Measurements from ENCODE around the gene ATP1B3.

The ATP1B3 gene

GRCh38 chr3:141862279-141862816, 14.1 kb upstream of the ATP1B3 start:
- H3K79me1 ChIP-seq (ENCODE audit: low read length), result no peaks in the 10 kb centered on the region
- H3K4ac ChIP-seq (ENCODE audit: low read depth, low read length), result no peak overlapping the region
- no peak overlapping the region for H4K8ac ChIP-seq (ENCODE audit: low read depth, low read length)
- no peak overlapping the region for H3K18ac ChIP-seq (ENCODE audit: low read length)
- H2BK5ac ChIP-seq (ENCODE audit: low read length), result no peak overlapping the region
- WGBS (ENCODE audit: extremely low coverage, insufficient coverage, low lambda C conversion rate), result no CpG with 5 or more reads among the region's 3 CpGs
- H3K23ac ChIP-seq (ENCODE audit: low read length), result no peak overlapping the region
- H3K4me3 ChIP-seq (ENCODE audit: low read length), result no peak overlapping the region
- no peak overlapping the region for H2AK5ac ChIP-seq (ENCODE audit: low read length)
- no peak overlapping the region for H3K9ac ChIP-seq (ENCODE audit: low read length)
- peaks cover 4% of the 10 kb centered on the region for H3K4me1 ChIP-seq (ENCODE audit: control insufficient read depth, low read depth, low read length)
- no peak overlapping the region for H3K56ac ChIP-seq (ENCODE audit: low read length)
- no peaks in the 10 kb centered on the region for H3K79me2 ChIP-seq (ENCODE audit: control insufficient read depth, insufficient read depth, low read length)
- H3K27me3 ChIP-seq (ENCODE audit: insufficient read depth, low read length, poor library complexity), result no peaks in the 10 kb centered on the region
- H3K4me2 ChIP-seq (ENCODE audit: low read length), result no peak overlapping the region
- H3K27ac ChIP-seq (ENCODE audit: low read depth, low read length), result no peak overlapping the region
- no peaks in the 10 kb centered on the region for H3K36me3 ChIP-seq (ENCODE audit: control insufficient read depth, insufficient read depth, low read length)
- DNase-seq, result no peak
- H2BK15ac ChIP-seq (replicated peaks; ENCODE audit: low read depth), result no peak overlapping the region
- no peak overlapping the region for H4K5ac ChIP-seq (ENCODE audit: low read length)
- H2BK120ac ChIP-seq (ENCODE audit: low read depth, low read length), result no peak overlapping the region

- DNase-seq, result no peak
- no peak overlapping the region for H2BK120ac ChIP-seq (ENCODE audit: low read depth, low read length)
- H3K27ac ChIP-seq (ENCODE audit: low read depth, low read length), result no peak overlapping the region
- WGBS (ENCODE audit: extremely low coverage, insufficient coverage, low lambda C conversion rate), result no CpG with 5 or more reads among the region's 1 CpG
- no peaks in the 10 kb centered on the region for H3K36me3 ChIP-seq (ENCODE audit: control insufficient read depth, insufficient read depth, low read length)
- no peaks in the 10 kb centered on the region for H3K27me3 ChIP-seq (ENCODE audit: insufficient read depth, low read length, poor library complexity)
- no peaks in the 10 kb centered on the region for H3K79me1 ChIP-seq (ENCODE audit: low read length)
- no peak overlapping the region for H3K9ac ChIP-seq (ENCODE audit: low read length)
- H2BK5ac ChIP-seq (ENCODE audit: low read length), result no peak overlapping the region
- H4K5ac ChIP-seq (ENCODE audit: low read length), result no peak overlapping the region
- peaks cover 4% of the 10 kb centered on the region for H3K4me1 ChIP-seq (ENCODE audit: control insufficient read depth, low read depth, low read length)
- H3K4me3 ChIP-seq (ENCODE audit: low read length), result no peak overlapping the region
- H3K18ac ChIP-seq (ENCODE audit: low read length), result no peak overlapping the region
- H3K79me2 ChIP-seq (ENCODE audit: control insufficient read depth, insufficient read depth, low read length), result no peaks in the 10 kb centered on the region
- no peak overlapping the region for H3K4ac ChIP-seq (ENCODE audit: low read depth, low read length)
- H4K8ac ChIP-seq (ENCODE audit: low read depth, low read length), result no peak overlapping the region
- no peak overlapping the region for H2BK15ac ChIP-seq (replicated peaks; ENCODE audit: low read depth)
- H2AK5ac ChIP-seq (ENCODE audit: low read length), result no peak overlapping the region
- no peak overlapping the region for H3K4me2 ChIP-seq (ENCODE audit: low read length)
- no peak overlapping the region for H3K56ac ChIP-seq (ENCODE audit: low read length)
- no peak overlapping the region for H3K23ac ChIP-seq (ENCODE audit: low read length)
These were observed 13.0 kb upstream of the ATP1B3 start for GRCh38 chr3:141863491-141863890.

GRCh38 chr3:141864281-141864970, 12.0 kb upstream of the ATP1B3 start:
- Histone ChIP-seq H3K18ac (ENCODE audit: low read length) (no peak overlapping the region), H4K8ac (ENCODE audit: low read depth, low read length) (no peak overlapping the region), H2BK120ac (ENCODE audit: low read depth, low read length) (no peak overlapping the region), H3K36me3 (ENCODE audit: control insufficient read depth, insufficient read depth, low read length) (no peaks in the 10 kb centered on the region), H3K27me3 (ENCODE audit: insufficient read depth, low read length, poor library complexity) (no peaks in the 10 kb centered on the region), H3K23ac (ENCODE audit: low read length) (no peak overlapping the region), H3K4ac (ENCODE audit: low read depth, low read length) (no peak overlapping the region), H2AK5ac (ENCODE audit: low read length) (no peak overlapping the region), H3K4me1 (ENCODE audit: control insufficient read depth, low read depth, low read length) (peaks cover 4% of the 10 kb centered on the region), H3K4me3 (ENCODE audit: low read length) (no peak overlapping the region), H2BK5ac (ENCODE audit: low read length) (no peak overlapping the region), H3K27ac (ENCODE audit: low read depth, low read length) (no peak overlapping the region), H3K79me1 (ENCODE audit: low read length) (no peaks in the 10 kb centered on the region), H2BK15ac (replicated peaks; ENCODE audit: low read depth) (no peak overlapping the region), H3K9ac (ENCODE audit: low read length) (no peak overlapping the region), H3K4me2 (ENCODE audit: low read length) (no peak overlapping the region), H3K56ac (ENCODE audit: low read length) (no peak overlapping the region), H3K79me2 (ENCODE audit: control insufficient read depth, insufficient read depth, low read length) (no peaks in the 10 kb centered on the region), H4K5ac (ENCODE audit: low read length) (no peak overlapping the region)
- no peak for DNase-seq
- WGBS (ENCODE audit: extremely low coverage, insufficient coverage, low lambda C conversion rate), result no CpG with 5 or more reads among the region's 4 CpGs

GRCh38 chr3:141865101-141865500, 11.3 kb upstream of the ATP1B3 start:
- peaks cover 4% of the 10 kb centered on the region for H3K4me1 ChIP-seq (ENCODE audit: control insufficient read depth, low read depth, low read length)
- H3K4me3 ChIP-seq (ENCODE audit: low read length), result no peak overlapping the region
- no peak overlapping the region for H4K8ac ChIP-seq (ENCODE audit: low read depth, low read length)
- H3K36me3 ChIP-seq (ENCODE audit: control insufficient read depth, insufficient read depth, low read length), result no peaks in the 10 kb centered on the region
- no peak overlapping the region for H3K4me2 ChIP-seq (ENCODE audit: low read length)
- no peak overlapping the region for H2BK5ac ChIP-seq (ENCODE audit: low read length)
- no peak overlapping the region for H4K5ac ChIP-seq (ENCODE audit: low read length)
- no peak overlapping the region for H3K27ac ChIP-seq (ENCODE audit: low read depth, low read length)
- no peak for DNase-seq
- H2BK15ac ChIP-seq (replicated peaks; ENCODE audit: low read depth), result no peak overlapping the region
- no peak overlapping the region for H3K56ac ChIP-seq (ENCODE audit: low read length)
- no peak overlapping the region for H3K18ac ChIP-seq (ENCODE audit: low read length)
- H3K79me1 ChIP-seq (ENCODE audit: low read length), result no peaks in the 10 kb centered on the region
- no peak overlapping the region for H2BK120ac ChIP-seq (ENCODE audit: low read depth, low read length)
- no peak overlapping the region for H3K4ac ChIP-seq (ENCODE audit: low read depth, low read length)
- no peak overlapping the region for H2AK5ac ChIP-seq (ENCODE audit: low read length)
- H3K23ac ChIP-seq (ENCODE audit: low read length), result no peak overlapping the region
- no CpG with 5 or more reads among the region's 9 CpGs for WGBS (ENCODE audit: extremely low coverage, insufficient coverage, low lambda C conversion rate)
- no peaks in the 10 kb centered on the region for H3K79me2 ChIP-seq (ENCODE audit: control insufficient read depth, insufficient read depth, low read length)
- H3K27me3 ChIP-seq (ENCODE audit: insufficient read depth, low read length, poor library complexity), result no peaks in the 10 kb centered on the region
- H3K9ac ChIP-seq (ENCODE audit: low read length), result no peak overlapping the region

GRCh38 chr3:141870091-141870687, 6.3 kb upstream of the ATP1B3 start:
- H2BK5ac ChIP-seq (ENCODE audit: low read length), result no peak overlapping the region
- H3K9ac ChIP-seq (ENCODE audit: low read length), result no peak overlapping the region
- no peak overlapping the region for H3K56ac ChIP-seq (ENCODE audit: low read length)
- no peak for DNase-seq
- no peak overlapping the region for H2BK120ac ChIP-seq (ENCODE audit: low read depth, low read length)
- H3K79me1 ChIP-seq (ENCODE audit: low read length), result no peaks in the 10 kb centered on the region
- no peak overlapping the region for H3K4ac ChIP-seq (ENCODE audit: low read depth, low read length)
- no peaks in the 10 kb centered on the region for H3K4me1 ChIP-seq (ENCODE audit: control insufficient read depth, low read depth, low read length)
- no CpG with 5 or more reads among the region's 6 CpGs for WGBS (ENCODE audit: extremely low coverage, insufficient coverage, low lambda C conversion rate)
- H4K8ac ChIP-seq (ENCODE audit: low read depth, low read length), result no peak overlapping the region
- no peaks in the 10 kb centered on the region for H3K36me3 ChIP-seq (ENCODE audit: control insufficient read depth, insufficient read depth, low read length)
- H3K27ac ChIP-seq (ENCODE audit: low read depth, low read length), result no peak overlapping the region
- no peaks in the 10 kb centered on the region for H3K27me3 ChIP-seq (ENCODE audit: insufficient read depth, low read length, poor library complexity)
- H3K4me2 ChIP-seq (ENCODE audit: low read length), result no peak overlapping the region
- no peak overlapping the region for H4K5ac ChIP-seq (ENCODE audit: low read length)
- H3K23ac ChIP-seq (ENCODE audit: low read length), result no peak overlapping the region
- no peak overlapping the region for H2BK15ac ChIP-seq (replicated peaks; ENCODE audit: low read depth)
- no peak overlapping the region for H3K18ac ChIP-seq (ENCODE audit: low read length)
- no peak overlapping the region for H3K4me3 ChIP-seq (ENCODE audit: low read length)
- H3K79me2 ChIP-seq (ENCODE audit: control insufficient read depth, insufficient read depth, low read length), result no peaks in the 10 kb centered on the region
- no peak overlapping the region for H2AK5ac ChIP-seq (ENCODE audit: low read length)

Data from mesendoderm (in vitro differentiated cells).